Sigmoid colon (tissue), 7 donors: ENCODE results near the gene LPCAT1. TPM values are rescaled to one million over a fixed set of nuclear protein-coding genes. Genes with fewer than 3 reads are reported as not detected.
A peak's percentile ranks its signal among the peaks of the same experiment; 100 is the strongest.
"Not testable (repeated sequence)": the region's sequence is repeated elsewhere in the genome, so short reads cannot be mapped to it uniquely, and the experiment has no call there.

Experiments used
- DNase-seq: peaks from one replicate; pipeline ENCODE4 v3.0.0-alpha.2; 2019
- H3K27ac ChIP-seq, 4 donors: fragments of 200-600 bp; sonication (generic); one replicate each; pipeline ENCODE4 v1.5.1; 2016 to 2019; ENCODE audit warnings: mild to moderate bottlenecking in 1 of 4
- H3K27me3 ChIP-seq, 3 donors: fragments of 200-600 bp; sonication (generic); one replicate each; pipeline ENCODE4 v1.5.1; 2019; ENCODE audit warnings: mild to moderate bottlenecking in 1 of 3
- H3K36me3 ChIP-seq, 4 donors: fragments of 200-600 bp; sonication (generic); one replicate each; pipeline ENCODE4 v1.5.1; 2016 to 2019
- H3K4me1 ChIP-seq, 4 donors: fragments of 200-600 bp; sonication (generic); one replicate each; pipeline ENCODE4 v1.5.1; 2017 to 2019
- H3K4me3 ChIP-seq, 4 donors: fragments of 200-600 bp; sonication (generic); one replicate each; pipeline ENCODE4 v1.5.1; 2017 to 2019; ENCODE audit warnings: mild to moderate bottlenecking in 2 of 4, moderate library complexity in 1 of 4
- H3K9me3 ChIP-seq, 4 donors: fragments of 200-600 bp in 3 of 4; sonication (generic) in 3 of 4; one replicate each; pipeline versions ENCODE4 v1.5.1 to v1.6.1; 2013 to 2019
- EP300 ChIP-seq, 4 donors: sonication (generic); formaldehyde crosslinking; IDR thresholded peaks; one replicate each; pipeline ENCODE4 v1.6.1; 2017; ENCODE audit warnings: antibody characterized with exemption in 4 of 4
- POLR2A ChIP-seq, 2 donors: fragments of 450-650 bp; IDR thresholded peaks; one replicate each; pipeline ENCODE4 v1.6.1; 2016; ENCODE audit warnings: antibody characterized with exemption in 2 of 2, mild to moderate bottlenecking in 2 of 2, moderate library complexity in 2 of 2
- POLR2AphosphoS5 ChIP-seq, 4 donors: sonication (generic); formaldehyde crosslinking; IDR thresholded peaks; one replicate each; pipeline ENCODE4 v1.6.1; 2017; ENCODE audit warnings: antibody characterized with exemption in 4 of 4
- WGBS, 2 donors: extraction: QIAGEN DNeasy Blood & Tissue Kit; methylation state at CpG; one replicate each; pipeline ENCODE4 v1.1.7; 2013; 5-methylcytosine and 5-hydroxymethylcytosine counted together
- intact Hi-C: fragments of 100-400 bp; cut with DNase I; formaldehyde crosslinking; loops from one replicate; pipeline ENCODE4 v1.15.1; 2023
- polyA plus RNA-seq, 3 donors: library from polyadenylated mRNA; stranded (reverse); fragments of 200-250 nt; gene quantifications; one replicate each; pipeline ENCODE4 v1.2.3, GENCODE V29; 2013
- total RNA-seq, 4 donors: library from RNA; depleted of rRNA; stranded (reverse); fragments of >200 nt; gene quantifications; one replicate each; pipeline ENCODE4 v1.1.0, GENCODE V29; 2016
- TF ChIP-seq, protein P1 (sequence below), 4 experiments: fragments of 450-650 bp in 3 of 4; fragments of 200-600 bp in 1 of 4; IDR thresholded peaks; one replicate each; pipeline ENCODE4 v1.5.1; 2016 to 2019; ENCODE audit warnings: antibody characterized with exemption in 4 of 4, mild to moderate bottlenecking in 3 of 4, moderate library complexity in 2 of 4
- donor health status: healthy with polysubstance abuse.
- donor health status: Bipolar disorder and iron deficiency.
- donor health status: healthy.

LPCAT1 gene
- total RNA-seq (10 to 100 TPM; 20.6 to 24.3 (median 22.3) TPM), polyA plus RNA-seq (10 to 100 TPM in 1 of 3 donors, 1 to 10 TPM in 2; 4.2 to 35.1 (median 7.8) TPM)

DNA sequence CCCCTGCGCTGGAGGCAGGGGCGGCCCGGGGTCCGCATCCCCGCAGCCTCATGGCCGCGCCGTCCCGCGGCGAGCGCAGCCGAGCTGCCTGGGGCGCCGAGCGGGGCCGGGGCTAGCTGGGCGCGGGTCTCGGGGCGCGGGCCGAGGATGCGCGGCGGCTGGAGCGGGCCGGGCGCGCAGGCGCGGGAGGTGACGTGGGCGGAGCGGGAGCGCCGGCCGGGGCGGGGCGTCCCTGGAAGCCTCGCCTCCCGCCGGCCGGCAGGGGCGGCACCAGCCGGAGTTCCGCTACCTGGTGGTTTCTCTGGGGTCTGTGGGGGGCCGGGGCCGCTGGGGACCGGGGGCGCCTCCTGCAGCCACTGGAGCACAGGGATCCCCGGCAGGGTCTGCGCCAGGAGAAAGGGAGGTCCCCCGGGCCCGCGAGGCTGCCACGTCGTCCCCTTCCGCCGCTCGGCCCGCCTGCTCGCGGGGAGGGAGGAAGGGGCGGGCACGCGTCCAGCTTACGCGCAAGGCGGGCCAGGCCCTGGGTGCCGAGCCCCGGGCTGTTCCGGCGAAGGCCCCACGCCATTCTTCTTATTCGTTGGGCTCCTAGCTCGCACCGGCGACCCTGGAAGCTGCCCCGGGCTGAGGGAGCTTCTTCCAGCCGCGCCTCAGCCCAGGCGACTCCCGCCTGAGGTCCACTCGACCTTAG is at the start of gene LPCAT1:
Gene LPCAT1, minus strand, starts transcription at position 168 of the 688 bp plus-strand sequence. Its CDS starts 116 bp downstream, at position 52.
- peak in 3 of 4 donors; percentile 6 to 47 (median 40) for TF ChIP-seq POLR2AphosphoS5 (IDR thresholded peaks at IDR 0.05)
- TF ChIP-seq EP300 (IDR thresholded peaks at IDR 0.05): no peak
- TF ChIP-seq, protein P1, sequence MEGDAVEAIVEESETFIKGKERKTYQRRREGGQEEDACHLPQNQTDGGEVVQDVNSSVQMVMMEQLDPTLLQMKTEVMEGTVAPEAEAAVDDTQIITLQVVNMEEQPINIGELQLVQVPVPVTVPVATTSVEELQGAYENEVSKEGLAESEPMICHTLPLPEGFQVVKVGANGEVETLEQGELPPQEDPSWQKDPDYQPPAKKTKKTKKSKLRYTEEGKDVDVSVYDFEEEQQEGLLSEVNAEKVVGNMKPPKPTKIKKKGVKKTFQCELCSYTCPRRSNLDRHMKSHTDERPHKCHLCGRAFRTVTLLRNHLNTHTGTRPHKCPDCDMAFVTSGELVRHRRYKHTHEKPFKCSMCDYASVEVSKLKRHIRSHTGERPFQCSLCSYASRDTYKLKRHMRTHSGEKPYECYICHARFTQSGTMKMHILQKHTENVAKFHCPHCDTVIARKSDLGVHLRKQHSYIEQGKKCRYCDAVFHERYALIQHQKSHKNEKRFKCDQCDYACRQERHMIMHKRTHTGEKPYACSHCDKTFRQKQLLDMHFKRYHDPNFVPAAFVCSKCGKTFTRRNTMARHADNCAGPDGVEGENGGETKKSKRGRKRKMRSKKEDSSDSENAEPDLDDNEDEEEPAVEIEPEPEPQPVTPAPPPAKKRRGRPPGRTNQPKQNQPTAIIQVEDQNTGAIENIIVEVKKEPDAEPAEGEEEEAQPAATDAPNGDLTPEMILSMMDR (IDR thresholded peaks at IDR 0.05): peak in 1 of 4 experiments; percentile 22
- DNase-seq: peak; percentile 89
- WGBS, 2 donors: 2 to 3% methylated on average over 85 of the region's 85 CpGs
- Histone ChIP-seq H3K27ac (peak within 1 kb of the TSS; percentile 86 to 93 (median 92)), H3K27me3 (no peaks in the 10 kb centered on the region), H3K4me1 (peaks cover 0 to 25% (median 21%) of the 10 kb centered on the region in 4 donors), H3K36me3 (peaks cover 0 to 11% (median 4%) of the 10 kb centered on the region in 4 donors), H3K9me3 (no peaks in the 10 kb centered on the region), H3K4me3 (peak within 1 kb of the TSS; percentile 82 to 87 (median 84))
- intact Hi-C loops: loop anchor here (2.0 to 10.0 kb wide), 4 partner anchors 45 to 179 kb away; partner anchors contain the start of gene CLPTM1L

- H3K27me3 ChIP-seq, DNase-seq, H3K27ac ChIP-seq, H3K4me3 ChIP-seq, H3K9me3 ChIP-seq, intact Hi-C loops: not testable (repeated sequence)
- peaks cover 0 to 19% (median 17%) of the 10 kb centered on the region in 4 donors for H3K4me1 ChIP-seq
- whole genome bisulfite sequencing, 2 donors: 67 to 86% methylated on average over 7 of the region's 7 CpGs
- H3K36me3 ChIP-seq: peaks cover 0 to 24% (median 0%) of the 10 kb centered on the region in 4 donors
These were observed 48.1 kb upstream of the LPCAT1 start for GRCh38 chr5:1571875-1572274.

- H3K9me3 ChIP-seq: no peaks in the 10 kb centered on the region
- peaks cover 0 to 19% (median 17%) of the 10 kb centered on the region in 4 donors for H3K4me1 ChIP-seq
- intact Hi-C loops: no loop called here
- H3K27ac ChIP-seq: no peak overlapping the region
- H3K36me3 ChIP-seq: peaks cover 0 to 24% (median 0%) of the 10 kb centered on the region in 4 donors
- H3K27me3 ChIP-seq: no peaks in the 10 kb centered on the region
- 96 to 97% methylated on average over 10 of the region's 10 CpGs for WGBS, 2 donors
- H3K4me3 ChIP-seq: no peak overlapping the region
- DNase-seq: no peak
- TF ChIP-seq POLR2AphosphoS5 (IDR thresholded peaks at IDR 0.05) (no peak), EP300 (IDR thresholded peaks at IDR 0.05) (no peak), POLR2A (IDR thresholded peaks at IDR 0.05) (no peak)
- TF ChIP-seq, protein P1 (IDR thresholded peaks at IDR 0.05): no peak
These were observed 47.2 kb upstream of the LPCAT1 start for GRCh38 chr5:1570975-1571374.

DNA sequence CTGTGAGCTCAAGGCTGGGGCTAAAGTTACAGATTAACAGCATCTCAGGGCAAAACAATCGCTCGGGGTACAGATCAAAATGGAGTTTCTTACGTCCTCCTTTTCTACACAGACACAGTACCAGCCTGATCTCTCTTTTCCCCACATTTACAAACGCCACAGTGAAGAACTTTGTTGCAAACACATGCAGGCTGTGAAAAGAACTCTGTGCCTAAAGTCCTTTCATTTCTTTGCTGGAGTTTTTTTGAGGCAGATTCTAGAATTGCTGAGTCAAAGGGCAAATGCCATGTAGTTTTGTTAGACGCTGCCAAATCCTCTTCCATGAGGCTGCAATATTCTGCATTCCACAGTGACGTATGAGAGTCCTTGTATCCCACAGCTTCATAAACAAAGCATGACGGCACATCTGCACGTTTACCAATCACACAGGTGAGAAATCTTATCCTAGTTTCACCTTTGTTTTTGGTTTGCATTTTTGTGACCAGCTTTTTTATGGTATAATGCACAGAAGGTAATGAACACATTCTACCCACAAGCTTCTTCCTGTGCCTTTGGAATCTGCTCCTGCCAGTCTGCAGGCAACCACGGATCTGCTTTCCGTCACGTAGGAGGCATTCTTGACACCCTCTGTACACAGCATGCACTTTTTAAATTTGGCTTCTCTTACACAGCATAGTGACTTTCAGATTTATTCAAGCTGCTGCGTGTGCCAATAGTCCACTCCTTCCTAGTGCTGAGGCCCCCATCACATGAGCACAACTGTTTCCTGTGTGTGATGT is 44.6 kb upstream of the LPCAT1 start:
- Histone ChIP-seq H3K36me3 (peaks cover 0 to 19% (median 0%) of the 10 kb centered on the region in 4 donors), H3K4me3 (no peak overlapping the region), H3K27ac (peak overlapping the region; percentile 64 to 75 (median 72)), H3K4me1 (peaks cover 0 to 19% (median 17%) of the 10 kb centered on the region in 4 donors), H3K27me3 (no peaks in the 10 kb centered on the region), H3K9me3 (no peaks in the 10 kb centered on the region)
- WGBS, 2 donors: 55 to 58% methylated on average over 12 of the region's 12 CpGs
- intact Hi-C loops: loop anchor here (2.0 kb wide), 1 partner anchor 46 kb away; the partner anchor contains the start of gene LPCAT1
- TF ChIP-seq EP300 (IDR thresholded peaks at IDR 0.05) (peak in 2 of 4 donors; percentile 34 to 52), POLR2A (IDR thresholded peaks at IDR 0.05) (no peak), POLR2AphosphoS5 (IDR thresholded peaks at IDR 0.05) (peak; percentile 73 to 93 (median 86))
- TF ChIP-seq, protein P1 (IDR thresholded peaks at IDR 0.05): no peak
- DNase-seq: peak; percentile 81

- H3K4me3 ChIP-seq, H3K27me3 ChIP-seq, DNase-seq, H3K9me3 ChIP-seq: not testable (repeated sequence)
- intact Hi-C loops: loop anchor here (2.0 kb wide), 1 partner anchor 45 kb away; the partner anchor contains the start of gene LPCAT1
- Histone ChIP-seq H3K36me3 (peaks cover 0 to 13% (median 0%) of the 10 kb centered on the region in 4 donors), H3K27ac (peak overlapping the region; percentile 64 to 75 (median 72)), H3K4me1 (peaks cover 0 to 19% (median 17%) of the 10 kb centered on the region in 4 donors)
- WGBS, 2 donors: 91 to 92% methylated on average over 16 of the region's 16 CpGs
These were observed 43.9 kb upstream of the LPCAT1 start for GRCh38 chr5:1567527-1568200.
